NT2/D1 (cell line): ENCODE measurements around the gene PHF13.

Experiments
- DNase-seq: peaks from one replicate; pipeline ENCODE4 v3.0.0-alpha.2; 2011; ENCODE audit warnings: low read depth, low spot score
- H3K27me3 ChIP-seq: 2 replicates; pipeline ENCODE4 v1.6.0; 2011; ENCODE audit warnings: mild to moderate bottlenecking; ENCODE audit not compliant: insufficient read length, insufficient read depth
- H3K36me3 ChIP-seq: 2 replicates; pipeline ENCODE4 v1.6.1; 2011; ENCODE audit warnings: mild to moderate bottlenecking, low read length, mixed read lengths; ENCODE audit not compliant: insufficient read depth, insufficient read length
- H3K4me1 ChIP-seq: 2 replicates; pipeline ENCODE4 v1.5.1; 2011; ENCODE audit not compliant: insufficient read depth, insufficient read length
- H3K4me3 ChIP-seq: 2 replicates; pipeline ENCODE4 v1.5.1; 2011; ENCODE audit warnings: low read depth; ENCODE audit not compliant: insufficient read length
- H3K9ac ChIP-seq: 2 replicates; pipeline ENCODE4 v1.6.0; 2011; ENCODE audit warnings: low read depth; ENCODE audit not compliant: insufficient read length
- H3K9me3 ChIP-seq: 2 replicates; pipeline ENCODE4 v1.5.1; 2011; ENCODE audit warnings: mild to moderate bottlenecking, low read length; ENCODE audit not compliant: insufficient read depth
- SUZ12 ChIP-seq: IDR thresholded peaks from 2 replicates; pipeline ENCODE4 v1.6.1; 2011; ENCODE audit not compliant: insufficient read length, insufficient read depth; ENCODE audit errors: extremely low read depth
- YY1 ChIP-seq: IDR thresholded peaks from 2 replicates; pipeline ENCODE4 v1.6.1; 2011; ENCODE audit not compliant: insufficient read length, insufficient read depth
- ZNF274 ChIP-seq: IDR thresholded peaks from 2 replicates; pipeline ENCODE4 v1.6.1; 2011; ENCODE audit warnings: mild to moderate bottlenecking, low read depth, low read length

PHF13 gene

GRCh38 chr1:6667139-6667538 lies 53.6 kb downstream of the PHF13 start:
- peaks cover 50% of the 10 kb centered on the region for H3K36me3 ChIP-seq

DNA sequence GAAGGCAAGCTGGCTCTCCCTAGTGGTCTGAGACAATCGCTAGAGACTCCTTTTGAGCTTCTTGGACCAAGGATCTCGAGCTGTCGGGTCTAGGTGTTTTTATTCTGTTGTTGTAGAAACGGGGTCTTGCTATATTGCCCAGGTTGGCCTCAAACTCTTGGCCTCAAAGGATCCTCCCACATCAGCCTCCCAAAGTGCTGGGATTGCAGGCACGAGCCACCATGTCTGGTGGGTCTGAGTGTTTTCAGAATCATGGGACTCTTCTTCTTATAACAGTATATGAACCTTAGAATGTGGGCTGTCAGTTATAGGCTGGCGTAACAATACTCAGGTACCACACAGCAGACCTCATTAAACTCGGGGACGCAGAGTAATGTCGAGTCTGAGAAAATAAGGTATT lies 55.0 kb downstream of the PHF13 start:
- H3K36me3 ChIP-seq: peaks cover 49% of the 10 kb centered on the region

More at GRCh38 chr1:6667139-6667538, 53.6 kb downstream of the PHF13 start:
- Histone ChIP-seq H3K4me1 (no peaks in the 10 kb centered on the region), H3K9me3 (peaks cover 11% of the 10 kb centered on the region; the same call in 1 of the 2 replicates), H3K27me3 (no peaks in the 10 kb centered on the region), H3K4me3 (no peak overlapping the region), H3K9ac (no peak overlapping the region)
- no peak for DNase-seq
- TF ChIP-seq SUZ12 (no peak), YY1 (no peak), ZNF274 (no peak)

GRCh38 chr1:6672558-6672957 lies 59.0 kb downstream of the PHF13 start:
- Histone ChIP-seq H3K36me3 (peaks cover 43% of the 10 kb centered on the region), H3K9me3 (no peaks in the 10 kb centered on the region), H3K27me3 (no peaks in the 10 kb centered on the region), H3K9ac (no peak overlapping the region), H3K4me1 (no peaks in the 10 kb centered on the region), H3K4me3 (no peak overlapping the region)
- no peak for DNase-seq
- TF ChIP-seq ZNF274 (no peak), YY1 (no peak), SUZ12 (no peak)

More for the DNA sequence above, 55.0 kb downstream of the PHF13 start:
- no peak overlapping the region for H3K4me3 ChIP-seq
- H3K9ac ChIP-seq: no peak overlapping the region
- H3K9me3 ChIP-seq: peaks cover 1% of the 10 kb centered on the region; the same call in 1 of the 2 replicates
- H3K27me3 ChIP-seq: no peaks in the 10 kb centered on the region
- no peaks in the 10 kb centered on the region for H3K4me1 ChIP-seq
- no peak for TF ChIP-seq SUZ12
- DNase-seq: no peak
